Measurements from ENCODE around the gene MRPL24. TPM values are rescaled to one million over a fixed set of nuclear protein-coding genes. Genes with fewer than 3 reads are reported as not detected.

The MRPL24 gene
- total and polyA plus RNA-seq, 2 of the 8 experiments (the other 6 are each of a cell fraction or from before 2014, with no cell fraction given) = 29.7 to 35.2 TPM

GRCh38 chr1:156760796-156761104, 19.9 kb upstream of the MRPL24 start:
- H2BK5ac ChIP-seq (ENCODE audit: low read depth, low read length) = no peak overlapping the region
- H2BK20ac ChIP-seq (ENCODE audit: low read length) = no peak overlapping the region
- H2BK15ac ChIP-seq (ENCODE audit: low read length) = no peak overlapping the region
- POLR2A ChIA-PET (ENCODE audit: partially characterized antibody) = interaction anchor here (1.0 to 2.1 kb wide), 5 partner anchors 8 to 20 kb away, joined by 3 to 17 read pairs (median 3); partner anchors contain the start of genes HDGF and MRPL24
- no peaks in the 10 kb centered on the region for H3K79me1 ChIP-seq (ENCODE audit: low read depth, low read length)
- H3K9ac ChIP-seq (replicated peaks in 1 of 4; ENCODE audit: extremely low read depth in 1 of 4, low read depth in 3 of 4, low read length in 3 of 4) = no peak overlapping the region
- H3K14ac ChIP-seq (ENCODE audit: insufficient read length) = no peak overlapping the region
- H3K56ac ChIP-seq (replicated peaks; ENCODE audit: insufficient read length, low read depth, low read length) = no peak overlapping the region
- no peak overlapping the region for H3K18ac ChIP-seq (ENCODE audit: extremely low read depth, low read length)
- no peak overlapping the region for H2AK5ac ChIP-seq (ENCODE audit: low read depth, low read length)
- no peak overlapping the region for H3K4me3 ChIP-seq (ENCODE audit: extremely low read depth in 1 of 4, insufficient read depth in 2 of 4, low read depth in 3 of 4, low read length in 4 of 4)
- H3K4me1 ChIP-seq (replicated peaks in 1 of 4; ENCODE audit: control insufficient read depth in 3 of 4, insufficient read depth in 4 of 4, low read length in 3 of 4) = peaks cover 0 to 5% (median 0%) of the 10 kb centered on the region in 4 experiments; a peak in 3 of 7 replicates
- no peak overlapping the region for H3K27ac ChIP-seq (ENCODE audit: low read depth, low read length)
- H2BK120ac ChIP-seq (replicated peaks; ENCODE audit: low read depth, low read length) = no peak overlapping the region
- H3K23ac ChIP-seq (ENCODE audit: insufficient read length) = no peak overlapping the region
- H3K27me3 ChIP-seq (replicated peaks in 1 of 4; ENCODE audit: control insufficient read depth in 3 of 4, extremely low read depth in 1 of 4, insufficient read depth in 3 of 4, low read length in 3 of 4) = no peaks in the 10 kb centered on the region
- H3K23me2 ChIP-seq (ENCODE audit: low read depth, low read length) = no peaks in the 10 kb centered on the region
- DNase-seq (ENCODE audit: low read depth in 1 of 2, low spot score in 2 of 2) = no peak
- no peak for FAIRE-seq
- no peaks in the 10 kb centered on the region for H3K36me3 ChIP-seq (ENCODE audit: control insufficient read depth in 2 of 4, insufficient read depth in 4 of 4, low read length in 3 of 4)
- WGBS, 2 experiments (ENCODE audit: extremely low coverage in 1 of 2, insufficient coverage in 1 of 2, insufficient read length in 1 of 2, insufficient replicate concordance in 2 of 2, low coverage in 1 of 2, low lambda C conversion rate in 2 of 2, missing lambda C conversion rate in 1 of 2) = 96% methylated on average over 4 of the region's 4 CpGs; no CpG with 5 or more reads in 1 of the 2 experiments
- no peaks in the 10 kb centered on the region for H4K20me1 ChIP-seq (replicated peaks in 1 of 2; ENCODE audit: control insufficient read depth in 1 of 2, insufficient read depth in 2 of 2, low read length in 2 of 2)
- no peak overlapping the region for H3K4me2 ChIP-seq (ENCODE audit: insufficient read depth in 1 of 2, low read depth in 2 of 2, low read length in 2 of 2)
- H2BK12ac ChIP-seq (ENCODE audit: low read depth, low read length) = no peak overlapping the region
- H4K5ac ChIP-seq (ENCODE audit: insufficient read length, low read depth, low read length) = no peak overlapping the region
- no peak overlapping the region for H3K4ac ChIP-seq (replicated peaks; ENCODE audit: insufficient read length, low read depth, low read length)
- H4K8ac ChIP-seq (ENCODE audit: extremely low read depth, insufficient read depth, low read length) = no peak overlapping the region
- H4K91ac ChIP-seq (replicated peaks; ENCODE audit: insufficient read length, low read length) = no peak overlapping the region
- CTCF ChIA-PET (ENCODE audit: partially characterized antibody) = interaction anchor here (0.6 to 1.5 kb wide), 6 partner anchors 12 to 120 kb away, joined by 3 to 7 read pairs (median 4); no protein-coding TSS in a partner anchor
- H3K79me2 ChIP-seq (ENCODE audit: control insufficient read depth in 1 of 2, insufficient read depth in 2 of 2, low read length in 2 of 2) = peaks cover 0 to under 1% of the 10 kb centered on the region in 2 experiments; a peak in 1 of 4 replicates
- no peak overlapping the region for H2AFZ ChIP-seq (ENCODE audit: low read length)
- H3K9me3 ChIP-seq (ENCODE audit: insufficient read depth in 2 of 2, low read depth in 1 of 2, low read length in 1 of 2) = no peaks in the 10 kb centered on the region
- TF ChIP-seq CEBPB (IDR thresholded peaks at IDR 0.05; ENCODE audit: low read depth, low read length) (no peak), GABPA (IDR thresholded peaks at IDR 0.05; ENCODE audit: borderline replicate concordance, insufficient read depth, low read length) (no peak), RAD21 (IDR thresholded peaks at IDR 0.05 in 1 of 2, conservative IDR thresholded peaks at IDR 0.05 in 1 of 2; ENCODE audit: low read depth in 2 of 2, low read length in 2 of 2) (no peak), POLR2A (IDR thresholded peaks at IDR 0.05; ENCODE audit: control extremely low read depth in 1 of 2, low read depth in 2 of 2, low read length in 2 of 2) (no peak), PHF8 (conservative IDR thresholded peaks at IDR 0.05; ENCODE audit: low read depth, low read length) (no peak), SP1 (IDR thresholded peaks at IDR 0.05; ENCODE audit: low read depth, low read length) (no peak), MAX (IDR thresholded peaks at IDR 0.05) (no peak)

Data from H1 (cell line).